HEK293 (cell line): Measurements from ENCODE around the gene GCFC2.

Experiments used
- CTCF ChIP-seq: fragments of 450-650 bp; formaldehyde crosslinking; IDR thresholded peaks from 2 replicates; pipeline ENCODE4 v1.5.1; 2016; ENCODE audit warnings: missing biosample characterization, missing genetic modification characterization
- KLF16 ChIP-seq: fragments of 450-650 bp; formaldehyde crosslinking; IDR thresholded peaks from 2 replicates; pipeline ENCODE4 v1.5.1; 2017; ENCODE audit warnings: missing biosample characterization, missing genetic modification characterization
- SP2 ChIP-seq: fragments of 450-650 bp; formaldehyde crosslinking; IDR thresholded peaks from 2 replicates; pipeline ENCODE4 v1.5.1; 2016; ENCODE audit warnings: missing biosample characterization, missing genetic modification characterization
- ZNF239 ChIP-seq: fragments of 450-650 bp; formaldehyde crosslinking; IDR thresholded peaks from 2 replicates; pipeline ENCODE4 v1.5.1; 2016; ENCODE audit warnings: missing biosample characterization, missing genetic modification characterization
- ZNF24 ChIP-seq: fragments of 450-650 bp; formaldehyde crosslinking; IDR thresholded peaks from 2 replicates; pipeline ENCODE4 v1.5.1; 2016; ENCODE audit warnings: missing biosample characterization, missing genetic modification characterization
- ZNF311 ChIP-seq: fragments of 450-650 bp; formaldehyde crosslinking; IDR thresholded peaks from 2 replicates; pipeline ENCODE4 v1.5.1; 2017; ENCODE audit warnings: missing biosample characterization, missing genetic modification characterization, borderline replicate concordance
- ZNF324 ChIP-seq: fragments of 450-650 bp; formaldehyde crosslinking; IDR thresholded peaks from 2 replicates; pipeline ENCODE4 v1.5.1; 2016; ENCODE audit warnings: missing biosample characterization, missing genetic modification characterization
- ZNF549 ChIP-seq: fragments of 450-650 bp; IDR thresholded peaks from 2 replicates; pipeline ENCODE4 v1.5.1; 2018; ENCODE audit warnings: missing biosample characterization, missing genetic modification characterization, mild to moderate bottlenecking, inconsistent platforms, moderate library complexity
- ZNF704 ChIP-seq: fragments of 450-650 bp; formaldehyde crosslinking; IDR thresholded peaks from 2 replicates; pipeline ENCODE4 v1.5.1; 2016; ENCODE audit warnings: missing biosample characterization, missing genetic modification characterization
- ZNF776 ChIP-seq: fragments of 450-650 bp; formaldehyde crosslinking; IDR thresholded peaks from 2 replicates; pipeline ENCODE4 v1.5.0; 2017; ENCODE audit warnings: missing biosample characterization, missing genetic modification characterization, borderline replicate concordance

GRCh38 chr2:75654012-75654411 lies 56.7 kb downstream of the GCFC2 start:
- no peak for TF ChIP-seq ZNF324
- TF ChIP-seq ZNF24 (tag by site-specific recombination): no peak
- no peak for TF ChIP-seq CTCF (tag by site-specific recombination)
- TF ChIP-seq SP2: no peak
- no peak for TF ChIP-seq ZNF704
- no peak for TF ChIP-seq ZNF311
- no peak for TF ChIP-seq ZNF239
- TF ChIP-seq KLF16 (tag by site-specific recombination): no peak
- TF ChIP-seq ZNF776 (tag by site-specific recombination): no peak
- no peak for TF ChIP-seq ZNF549 (tag by site-specific recombination)
